Activated naive CD4-positive, alpha-beta T cell treated with anti-CD3 and anti-CD28 coated beads, Interleukin-2, amount 10 ng/mL, durations not matched to agents 7 days and 5 days (primary cell): Measurements from ENCODE around the gene TNFSF11.

ENCODE experiments used
- CTCF ChIA-PET: fragments of 350-600 bp; sonication (Branson Sonifier 250); formaldehyde crosslinking; loops from one replicate; lab custom pipeline; 2021; ENCODE audit warnings: antibody characterized with exemption; lab: Charles Lee
- DNase-seq: peaks from one replicate; pipeline ENCODE4 v3.0.0-alpha.2; 2020
- H3K27ac Mint-ChIP-seq: one replicate; pipeline ENCODE4 v1.8.0; 2021; ENCODE audit warnings: mild to moderate bottlenecking, moderate library complexity, mixed read lengths
- H3K27me3 Mint-ChIP-seq: one replicate; pipeline ENCODE4 v1.8.0; 2021; ENCODE audit warnings: mild to moderate bottlenecking, mixed read lengths
- H3K36me3 Mint-ChIP-seq: one replicate; pipeline ENCODE4 v1.8.0; 2021; ENCODE audit warnings: mixed read lengths
- H3K4me1 Mint-ChIP-seq: one replicate; pipeline ENCODE4 v1.8.0; 2021; ENCODE audit warnings: mixed read lengths
- H3K4me3 Mint-ChIP-seq: one replicate; pipeline ENCODE4 v1.8.0; 2021; ENCODE audit warnings: mild to moderate bottlenecking, moderate library complexity, mixed read lengths
- H3K9me3 Mint-ChIP-seq: one replicate; pipeline ENCODE4 v1.8.0; 2021; ENCODE audit warnings: mixed read lengths

TNFSF11 gene

DNA sequence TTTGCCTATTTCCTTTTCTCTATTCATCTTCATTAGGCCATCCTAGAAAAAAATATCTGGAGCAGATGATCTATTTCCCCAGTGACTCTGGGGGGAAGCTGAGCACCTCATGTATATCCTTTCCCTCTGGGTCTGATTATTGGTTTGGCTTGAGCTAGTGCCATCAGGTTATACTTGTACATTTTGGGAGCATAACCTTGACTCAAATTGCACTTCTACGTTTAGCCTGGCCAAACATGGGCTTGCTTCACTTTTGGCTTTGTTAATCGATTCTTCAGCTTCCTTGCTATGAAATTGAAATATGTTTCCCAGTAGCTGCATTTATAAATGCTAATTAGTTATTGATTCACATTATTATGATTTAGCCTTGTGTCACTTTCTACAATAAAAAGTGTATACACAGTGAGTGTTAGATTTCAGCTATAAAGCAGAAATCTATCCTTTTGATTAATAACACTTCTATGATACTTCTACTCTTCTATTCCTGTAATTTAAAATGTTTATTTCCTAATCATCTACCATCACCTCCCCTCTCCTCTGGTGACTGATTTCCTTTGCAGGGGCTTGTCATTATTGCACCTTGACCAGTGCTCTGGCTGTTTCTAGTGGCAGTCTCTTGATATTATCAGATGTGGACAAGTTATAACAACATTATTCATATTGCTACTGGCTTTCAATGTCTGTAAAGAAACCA, 37.3 kb downstream of the TNFSF11 start:
- CTCF ChIA-PET: no interaction called here
- Mint-ChIP-seq H3K27ac (no peak overlapping the region), H3K27me3 (peaks cover 12% of the 10 kb centered on the region), H3K36me3 (no peaks in the 10 kb centered on the region), H3K4me1 (no peaks in the 10 kb centered on the region), H3K4me3 (no peak overlapping the region), H3K9me3 (no peaks in the 10 kb centered on the region)
- no peak for DNase-seq

DNA sequence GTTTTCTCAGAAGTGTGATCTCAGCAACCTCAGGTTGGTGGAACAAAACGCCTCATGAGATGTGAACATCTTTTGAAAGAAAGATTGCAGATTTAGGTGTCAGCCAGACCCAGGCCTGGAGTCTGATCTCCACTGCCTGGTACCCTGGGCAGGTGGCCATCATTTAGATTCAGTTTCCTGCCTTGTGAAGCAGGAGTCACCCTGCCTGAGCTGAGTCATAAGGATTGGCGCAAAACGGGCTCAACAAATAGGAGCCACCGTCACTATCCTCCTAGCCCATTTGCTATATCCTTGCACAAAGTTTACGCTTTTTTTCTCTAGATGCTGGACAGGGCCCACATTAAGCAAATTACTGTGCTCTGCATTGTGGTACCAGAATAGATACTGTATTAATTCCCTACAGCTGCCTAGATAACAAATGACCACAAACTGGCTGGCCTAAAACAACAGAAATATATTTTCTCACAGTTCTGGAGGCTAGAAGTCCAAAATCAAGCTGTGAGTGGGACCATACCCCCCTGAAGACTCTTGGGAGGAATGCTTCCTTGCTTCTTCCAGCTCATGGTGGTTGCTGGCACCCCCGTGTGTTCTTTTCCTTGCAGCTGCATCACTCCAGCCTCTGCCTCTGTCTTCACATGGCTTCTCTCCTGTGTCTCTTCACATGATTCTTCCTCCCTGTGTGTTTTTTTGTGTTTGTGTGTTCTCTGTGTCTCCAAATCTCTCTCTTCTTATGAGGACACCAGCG, 38.2 kb downstream of the TNFSF11 start:
- no peak overlapping the region for H3K4me3 Mint-ChIP-seq
- CTCF ChIA-PET: no interaction called here

DNA sequence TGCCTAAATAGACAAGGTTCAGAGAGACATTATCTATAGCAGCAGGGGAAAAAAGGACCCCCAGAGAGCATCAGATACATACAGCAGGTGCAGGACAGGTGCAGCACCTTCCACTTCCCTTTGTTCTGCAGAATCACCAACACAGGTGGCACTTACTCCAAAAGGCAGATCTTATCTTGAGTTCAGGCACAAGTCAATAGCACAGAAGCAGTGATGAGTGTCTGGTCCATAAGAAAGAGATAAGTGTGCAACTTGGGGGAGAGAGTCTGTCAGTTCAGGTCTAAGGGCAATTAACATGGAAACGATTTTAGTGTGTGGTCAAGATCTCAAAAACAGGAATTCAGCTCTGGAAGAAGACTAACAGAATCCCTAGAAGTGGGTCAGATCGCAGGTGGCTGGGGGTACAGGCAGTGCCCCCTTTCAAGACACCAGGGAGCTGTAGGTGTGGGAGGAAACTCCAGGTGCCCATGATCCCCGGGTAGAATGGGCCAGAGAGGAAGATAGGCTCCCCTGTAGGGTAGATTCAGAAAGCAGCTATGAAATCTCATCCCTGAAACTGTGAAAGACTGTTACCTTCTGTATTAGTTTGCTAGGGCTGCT, 40.6 kb downstream of the TNFSF11 start:
- Mint-ChIP-seq H3K27ac (no peak overlapping the region), H3K27me3 (peaks cover 17% of the 10 kb centered on the region), H3K36me3 (no peaks in the 10 kb centered on the region), H3K4me3 (no peak overlapping the region), H3K4me1 (no peaks in the 10 kb centered on the region), H3K9me3 (no peaks in the 10 kb centered on the region)
- DNase-seq: no peak
- CTCF ChIA-PET: no interaction called here

More for the DNA sequence above, 38.2 kb downstream of the TNFSF11 start:
- no peak for DNase-seq
- no peaks in the 10 kb centered on the region for H3K9me3 Mint-ChIP-seq
- no peaks in the 10 kb centered on the region for H3K36me3 Mint-ChIP-seq
- no peaks in the 10 kb centered on the region for H3K4me1 Mint-ChIP-seq
- H3K27ac Mint-ChIP-seq: no peak overlapping the region
- H3K27me3 Mint-ChIP-seq: peaks cover 17% of the 10 kb centered on the region

DNA sequence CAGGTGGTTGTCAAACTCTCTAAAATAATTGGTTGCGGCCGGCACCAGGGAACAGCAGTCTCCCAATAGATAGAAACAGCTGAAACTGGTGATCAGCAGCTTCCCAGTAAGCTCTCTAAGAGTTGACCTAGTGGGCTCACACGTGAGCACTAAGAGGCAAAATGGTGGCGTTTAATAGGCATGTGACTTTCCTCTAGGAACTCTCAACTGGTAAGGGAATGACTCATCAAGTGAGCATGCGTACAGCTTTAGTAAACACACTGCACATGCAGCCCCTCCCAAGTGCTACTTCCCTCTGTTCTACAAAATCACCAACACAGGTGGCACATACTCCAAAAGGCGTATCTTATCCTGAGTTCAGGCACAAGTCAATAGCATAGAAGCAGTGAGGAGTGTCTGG, 41.7 kb downstream of the TNFSF11 start:
- Mint-ChIP-seq H3K4me1 (no peaks in the 10 kb centered on the region), H3K9me3 (no peaks in the 10 kb centered on the region), H3K36me3 (no peaks in the 10 kb centered on the region), H3K4me3 (no peak overlapping the region), H3K27ac (no peak overlapping the region), H3K27me3 (peaks cover 14% of the 10 kb centered on the region)
- CTCF ChIA-PET: no interaction called here
- no peak for DNase-seq

DNA sequence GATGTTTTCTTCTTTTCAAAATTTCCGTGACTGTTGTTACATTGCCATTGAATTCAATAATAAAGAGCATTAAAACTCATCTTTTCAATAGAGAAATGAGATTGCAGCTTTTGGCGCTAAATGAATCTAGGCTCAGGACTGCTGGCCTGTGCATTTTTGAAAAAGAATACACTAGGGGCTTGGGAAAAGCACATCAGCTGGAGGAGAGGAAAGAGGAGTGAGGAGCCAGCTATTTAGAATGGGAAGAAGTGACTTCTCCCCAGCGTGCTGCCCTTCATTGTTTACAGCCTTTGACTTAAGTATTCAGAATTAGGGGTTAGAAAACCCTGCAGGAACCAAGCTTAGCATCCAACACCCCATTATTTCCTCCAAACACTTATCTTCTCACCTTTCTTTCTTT, 43.3 kb downstream of the TNFSF11 start:
- CTCF ChIA-PET: no interaction called here
- no peak overlapping the region for H3K4me3 Mint-ChIP-seq
- H3K36me3 Mint-ChIP-seq: no peaks in the 10 kb centered on the region
- peaks cover 21% of the 10 kb centered on the region for H3K27me3 Mint-ChIP-seq
- H3K27ac Mint-ChIP-seq: no peak overlapping the region
- H3K9me3 Mint-ChIP-seq: no peaks in the 10 kb centered on the region
- no peak for DNase-seq
- no peaks in the 10 kb centered on the region for H3K4me1 Mint-ChIP-seq

DNA sequence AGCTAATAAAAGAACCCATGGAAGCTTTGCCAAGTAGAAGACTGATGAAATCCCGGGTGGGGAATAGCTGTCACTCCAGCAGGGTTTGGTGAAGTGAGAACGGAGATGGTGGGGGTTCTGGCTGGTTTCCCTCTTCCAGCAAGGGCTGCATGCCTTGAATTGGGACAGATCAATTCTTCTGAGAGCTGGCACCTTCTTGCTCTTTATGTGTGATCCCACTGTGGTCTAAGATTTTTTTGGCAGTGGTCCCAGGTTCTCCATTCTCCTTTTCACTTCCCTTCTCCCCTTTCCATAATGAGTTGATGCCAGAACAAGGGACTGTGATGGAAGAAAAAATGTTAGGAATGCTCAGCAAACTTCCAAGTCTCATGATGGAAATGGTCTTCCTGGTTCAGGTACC, 50.0 kb downstream of the TNFSF11 start:
- no peak overlapping the region for H3K27ac Mint-ChIP-seq

DNA sequence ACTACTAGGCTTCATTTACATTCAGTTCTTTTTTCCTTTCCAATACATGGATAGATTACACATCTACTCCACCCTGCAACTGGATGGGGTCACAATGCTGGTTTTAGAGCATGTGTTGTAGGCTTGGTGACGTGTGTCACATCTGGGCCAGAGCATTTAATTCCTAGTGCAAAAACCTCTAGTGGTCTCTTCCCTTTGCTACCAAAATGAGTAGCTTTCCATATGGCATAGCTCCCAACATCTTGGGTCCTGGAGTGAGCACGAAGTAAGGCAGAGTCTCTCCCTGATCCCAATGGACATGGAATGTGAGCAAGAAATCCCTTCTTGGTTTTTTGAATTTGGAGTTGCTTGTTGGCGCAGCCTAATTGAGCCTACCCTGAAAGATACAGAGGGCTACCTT, 51.7 kb downstream of the TNFSF11 start:
- Mint-ChIP-seq H3K27me3 (peaks cover 26% of the 10 kb centered on the region), H3K4me1 (no peaks in the 10 kb centered on the region), H3K4me3 (no peak overlapping the region), H3K9me3 (no peaks in the 10 kb centered on the region), H3K36me3 (no peaks in the 10 kb centered on the region), H3K27ac (no peak overlapping the region)
- DNase-seq: no peak
- CTCF ChIA-PET: no interaction called here

More for the DNA sequence above, 50.0 kb downstream of the TNFSF11 start:
- no peaks in the 10 kb centered on the region for H3K4me1 Mint-ChIP-seq
- no peak overlapping the region for H3K4me3 Mint-ChIP-seq
- H3K9me3 Mint-ChIP-seq: no peaks in the 10 kb centered on the region
- H3K36me3 Mint-ChIP-seq: no peaks in the 10 kb centered on the region
- no peak for DNase-seq
- CTCF ChIA-PET: no interaction called here
- peaks cover 22% of the 10 kb centered on the region for H3K27me3 Mint-ChIP-seq

DNA sequence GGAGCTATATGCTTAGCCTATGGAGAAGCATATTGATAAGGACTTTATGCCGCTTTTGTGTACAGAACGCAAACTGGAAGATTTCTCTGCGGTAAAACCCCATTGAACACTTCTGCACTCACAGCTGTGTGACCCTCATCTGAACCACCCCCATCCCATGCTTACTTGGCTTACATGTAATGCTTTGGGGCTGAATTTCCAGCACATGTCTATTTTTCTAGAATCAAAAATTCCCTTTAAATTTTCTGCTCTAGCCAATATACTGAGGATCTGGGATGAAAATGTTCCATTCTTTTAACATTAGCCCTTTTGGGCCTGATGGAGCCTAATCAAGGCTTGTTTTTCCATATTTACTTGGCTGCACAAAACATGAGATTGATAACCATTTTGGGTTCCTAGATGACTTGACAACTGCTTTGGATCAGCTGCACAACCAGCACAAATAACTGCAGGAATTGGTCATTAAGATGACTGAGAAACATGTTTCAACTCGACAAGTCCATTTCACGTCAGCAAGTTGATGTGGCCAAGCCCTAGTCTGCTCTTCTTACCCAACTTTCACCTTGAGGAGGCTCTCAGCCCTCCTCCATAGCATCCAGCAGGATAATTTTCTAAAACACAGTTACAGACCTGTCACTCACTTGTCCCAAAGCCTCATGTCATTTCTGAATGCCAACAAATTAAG, 52.4 kb downstream of the TNFSF11 start:
- no peak overlapping the region for H3K4me3 Mint-ChIP-seq
- CTCF ChIA-PET: no interaction called here
- no peaks in the 10 kb centered on the region for H3K4me1 Mint-ChIP-seq
- DNase-seq: no peak
- no peaks in the 10 kb centered on the region for H3K36me3 Mint-ChIP-seq
- no peaks in the 10 kb centered on the region for H3K9me3 Mint-ChIP-seq
- H3K27ac Mint-ChIP-seq: no peak overlapping the region
- peaks cover 25% of the 10 kb centered on the region for H3K27me3 Mint-ChIP-seq

DNA sequence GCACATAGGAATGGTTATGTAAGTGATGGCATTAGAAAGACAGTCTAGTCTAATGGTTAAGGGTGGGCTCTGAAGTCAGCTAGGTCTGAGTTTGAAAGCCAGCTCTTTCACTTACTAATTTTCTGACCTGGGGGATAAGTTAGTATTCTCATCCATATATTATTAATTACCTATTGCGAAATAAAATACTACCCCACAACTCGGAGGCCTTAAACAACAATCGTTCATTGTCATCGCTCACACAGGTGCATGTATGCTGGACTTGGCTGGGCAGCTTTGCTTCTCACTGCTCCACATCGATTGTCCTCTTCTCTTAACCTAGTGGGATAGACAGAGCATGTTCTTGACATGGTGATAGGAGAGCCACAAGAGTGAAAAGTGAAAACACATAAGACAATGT, 54.7 kb downstream of the TNFSF11 start:
- DNase-seq: no peak
- CTCF ChIA-PET: no interaction called here
- no peaks in the 10 kb centered on the region for H3K4me1 Mint-ChIP-seq
- H3K9me3 Mint-ChIP-seq: no peaks in the 10 kb centered on the region
- no peak overlapping the region for H3K27ac Mint-ChIP-seq
- H3K4me3 Mint-ChIP-seq: no peak overlapping the region
- H3K27me3 Mint-ChIP-seq: peaks cover 14% of the 10 kb centered on the region
- H3K36me3 Mint-ChIP-seq: no peaks in the 10 kb centered on the region

DNA sequence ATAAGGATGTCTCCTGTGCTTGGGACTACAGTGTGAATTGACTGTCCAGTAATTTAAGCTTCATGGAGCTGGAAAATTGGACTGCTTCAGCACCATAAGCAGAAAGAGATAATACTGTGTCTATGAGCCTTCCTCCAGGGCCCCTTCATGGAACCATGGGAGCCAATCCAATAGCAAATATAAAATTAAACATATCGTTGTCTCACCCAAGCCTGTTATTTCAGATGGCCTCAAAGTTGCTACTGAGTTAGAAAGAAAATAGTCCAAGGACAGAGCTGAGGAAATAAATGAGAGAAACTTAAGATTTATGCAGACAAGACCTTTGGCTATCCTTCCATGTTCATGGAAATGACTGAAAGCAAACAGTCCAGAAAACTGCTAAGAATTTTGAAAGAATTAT, 57.2 kb downstream of the TNFSF11 start:
- Mint-ChIP-seq H3K27me3 (peaks cover 9% of the 10 kb centered on the region), H3K4me3 (no peak overlapping the region), H3K36me3 (no peaks in the 10 kb centered on the region), H3K9me3 (no peaks in the 10 kb centered on the region), H3K4me1 (no peaks in the 10 kb centered on the region), H3K27ac (no peak overlapping the region)
- CTCF ChIA-PET: no interaction called here
- DNase-seq: no peak

DNA sequence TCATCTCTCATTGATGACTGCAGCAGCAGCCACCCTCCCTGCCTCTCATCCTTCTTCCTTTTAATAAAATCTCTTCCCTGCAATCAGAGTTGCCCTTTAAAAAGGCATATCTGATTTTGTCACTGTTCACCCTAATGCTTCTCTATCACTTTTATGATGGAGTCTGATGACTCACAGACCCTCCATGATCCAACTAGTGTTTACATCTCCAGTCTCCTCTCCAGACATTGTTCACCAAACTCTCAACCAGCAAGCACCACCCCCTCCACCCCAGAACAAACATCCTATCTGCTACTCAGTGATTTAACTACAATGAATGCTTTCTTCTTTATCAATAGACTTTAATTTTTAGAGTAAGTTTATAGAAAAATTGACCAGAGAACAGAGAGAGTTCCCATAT, 59.5 kb downstream of the TNFSF11 start:
- CTCF ChIA-PET: no interaction called here
- Mint-ChIP-seq H3K4me1 (no peaks in the 10 kb centered on the region), H3K27ac (no peak overlapping the region)

DNA sequence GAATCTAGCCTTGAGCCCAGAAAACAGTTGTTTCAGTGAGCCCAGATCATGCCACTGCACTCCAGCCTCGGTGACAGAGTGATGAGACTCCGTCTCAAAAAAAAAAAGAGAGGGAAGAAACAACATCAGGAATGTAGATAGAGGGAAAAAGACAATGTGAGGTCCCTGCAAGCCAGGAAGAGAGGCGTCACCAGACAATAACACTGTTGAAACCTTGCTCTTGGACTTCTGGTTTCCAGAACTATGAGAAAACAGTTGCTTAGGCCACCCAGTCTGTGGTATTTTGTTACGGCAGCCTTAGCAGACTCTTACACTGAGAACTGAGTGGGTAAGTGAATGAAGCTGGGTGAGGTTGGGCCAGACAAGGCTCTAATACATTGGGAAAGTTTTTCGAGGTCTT, 64.1 kb downstream of the TNFSF11 start:
- no peak for DNase-seq
- Mint-ChIP-seq H3K27me3 (peaks cover 4% of the 10 kb centered on the region), H3K4me3 (no peak overlapping the region), H3K27ac (no peak overlapping the region), H3K4me1 (no peaks in the 10 kb centered on the region), H3K36me3 (no peaks in the 10 kb centered on the region), H3K9me3 (no peaks in the 10 kb centered on the region)
- CTCF ChIA-PET: no interaction called here

More for the DNA sequence above, 59.5 kb downstream of the TNFSF11 start:
- Mint-ChIP-seq H3K36me3 (no peaks in the 10 kb centered on the region), H3K4me3 (no peak overlapping the region), H3K9me3 (no peaks in the 10 kb centered on the region), H3K27me3 (peaks cover 4% of the 10 kb centered on the region)
- no peak for DNase-seq

DNA sequence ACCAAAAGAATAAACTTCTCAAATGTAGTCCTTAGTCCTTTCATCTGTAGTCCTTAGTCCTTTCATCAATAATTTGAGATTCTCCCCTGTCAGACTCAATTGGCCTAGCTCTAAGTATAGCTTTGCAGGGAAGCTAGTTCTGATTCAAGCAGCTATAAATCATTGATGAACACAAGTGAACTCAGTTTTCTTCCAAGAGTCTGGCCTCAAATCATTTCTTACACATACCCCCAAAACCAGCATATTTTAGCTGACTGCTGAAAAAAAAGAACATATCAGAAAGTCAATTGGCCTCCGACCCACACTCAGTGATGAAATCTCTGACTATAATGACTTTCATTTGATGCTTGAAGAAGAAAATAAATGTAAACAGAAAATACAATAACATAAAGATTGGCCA, 64.9 kb downstream of the TNFSF11 start:
- Mint-ChIP-seq H3K27ac (no peak overlapping the region), H3K27me3 (peaks cover 8% of the 10 kb centered on the region), H3K4me3 (no peak overlapping the region), H3K36me3 (no peaks in the 10 kb centered on the region), H3K9me3 (no peaks in the 10 kb centered on the region), H3K4me1 (no peaks in the 10 kb centered on the region)
- no peak for DNase-seq
- CTCF ChIA-PET: interaction anchor here (1.1 kb wide), 1 partner anchor 44 kb away, joined by 3 read pairs; no protein-coding TSS in a partner anchor

DNA sequence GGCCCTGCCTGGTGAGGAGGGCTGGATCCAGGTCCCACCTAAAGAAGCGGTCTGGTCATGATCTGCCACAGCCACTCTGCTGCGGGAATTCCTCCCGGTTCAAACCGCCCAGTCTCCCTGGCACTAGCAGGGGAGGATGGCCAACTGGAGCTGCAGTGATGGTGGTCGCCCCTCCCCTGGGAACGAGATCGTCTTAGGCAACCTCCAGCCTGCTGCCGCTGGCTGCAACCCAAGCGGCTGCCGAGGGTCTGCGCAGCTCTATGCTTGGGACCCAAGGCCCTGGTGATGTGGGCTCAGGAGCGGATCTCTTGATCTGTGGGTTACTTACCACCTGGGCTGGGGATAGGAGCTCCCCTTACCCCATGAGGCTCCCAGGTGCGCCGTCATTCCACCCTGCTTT, 69.1 kb downstream of the TNFSF11 start:
- DNase-seq: no peak
- Mint-ChIP-seq H3K9me3 (no peaks in the 10 kb centered on the region), H3K36me3 (no peaks in the 10 kb centered on the region), H3K4me1 (no peaks in the 10 kb centered on the region), H3K4me3 (no peak overlapping the region), H3K27ac (no peak overlapping the region), H3K27me3 (peaks cover 8% of the 10 kb centered on the region)
- CTCF ChIA-PET: no interaction called here
